ENCODE measurements around the gene DYRK2.

DNA sequence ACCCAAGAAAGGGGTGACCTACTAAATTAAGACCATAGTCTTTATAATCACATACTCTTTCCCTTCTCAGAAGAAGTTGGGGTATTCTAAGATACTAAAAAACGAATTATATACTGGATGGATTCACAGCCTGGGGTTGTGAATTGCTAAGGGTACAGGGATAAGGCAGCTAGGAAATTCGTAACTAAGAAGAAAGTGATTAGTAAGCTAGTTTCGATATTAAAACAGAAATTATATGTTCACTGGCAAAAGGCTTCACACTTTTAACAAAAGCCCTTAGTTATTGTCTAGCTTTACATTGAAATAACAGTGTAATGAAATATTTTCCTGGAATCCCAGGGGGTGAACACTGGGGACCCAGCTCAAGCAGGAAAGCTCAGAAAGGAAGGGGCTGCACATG is 35.5 kb upstream of the DYRK2 start:
- TF ChIP-seq, protein P1, sequence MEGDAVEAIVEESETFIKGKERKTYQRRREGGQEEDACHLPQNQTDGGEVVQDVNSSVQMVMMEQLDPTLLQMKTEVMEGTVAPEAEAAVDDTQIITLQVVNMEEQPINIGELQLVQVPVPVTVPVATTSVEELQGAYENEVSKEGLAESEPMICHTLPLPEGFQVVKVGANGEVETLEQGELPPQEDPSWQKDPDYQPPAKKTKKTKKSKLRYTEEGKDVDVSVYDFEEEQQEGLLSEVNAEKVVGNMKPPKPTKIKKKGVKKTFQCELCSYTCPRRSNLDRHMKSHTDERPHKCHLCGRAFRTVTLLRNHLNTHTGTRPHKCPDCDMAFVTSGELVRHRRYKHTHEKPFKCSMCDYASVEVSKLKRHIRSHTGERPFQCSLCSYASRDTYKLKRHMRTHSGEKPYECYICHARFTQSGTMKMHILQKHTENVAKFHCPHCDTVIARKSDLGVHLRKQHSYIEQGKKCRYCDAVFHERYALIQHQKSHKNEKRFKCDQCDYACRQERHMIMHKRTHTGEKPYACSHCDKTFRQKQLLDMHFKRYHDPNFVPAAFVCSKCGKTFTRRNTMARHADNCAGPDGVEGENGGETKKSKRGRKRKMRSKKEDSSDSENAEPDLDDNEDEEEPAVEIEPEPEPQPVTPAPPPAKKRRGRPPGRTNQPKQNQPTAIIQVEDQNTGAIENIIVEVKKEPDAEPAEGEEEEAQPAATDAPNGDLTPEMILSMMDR (IDR thresholded peaks at IDR 0.05) = no peak
- TF ChIP-seq POLR2A (IDR thresholded peaks at IDR 0.05) (no peak), POLR2AphosphoS5 (IDR thresholded peaks at IDR 0.05) (no peak), EP300 (IDR thresholded peaks at IDR 0.05) (no peak)
